GOT3 (cell line): Measurements from ENCODE around the gene LPO.

Source experiments
- DNase-seq: peaks from one replicate; lab custom pipeline; 2025; ENCODE audit warnings: mixed read lengths; lab: John Stamatoyannopoulos, UW

The LPO gene

DNA sequence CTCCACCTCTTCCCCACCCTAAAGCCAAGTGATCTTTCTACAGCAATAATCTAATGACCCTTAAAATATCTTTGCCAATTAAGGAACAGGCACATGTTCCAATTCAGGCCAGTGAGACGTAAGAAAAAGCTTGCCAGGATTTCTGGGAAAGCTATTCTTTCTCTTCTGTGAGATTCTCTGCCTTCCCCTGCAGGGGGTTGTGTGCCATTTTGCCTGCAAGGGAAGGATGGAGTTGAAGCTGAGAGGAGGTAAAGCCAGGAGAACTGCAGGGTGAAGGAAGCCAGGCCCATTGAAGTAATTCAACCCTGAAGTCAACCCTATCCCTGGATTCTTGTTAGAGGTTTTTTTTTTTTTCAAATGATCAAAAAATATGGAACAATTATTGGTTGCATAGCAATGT lies 9.0 kb upstream of the LPO start:
- DNase-seq, result no peak

DNA sequence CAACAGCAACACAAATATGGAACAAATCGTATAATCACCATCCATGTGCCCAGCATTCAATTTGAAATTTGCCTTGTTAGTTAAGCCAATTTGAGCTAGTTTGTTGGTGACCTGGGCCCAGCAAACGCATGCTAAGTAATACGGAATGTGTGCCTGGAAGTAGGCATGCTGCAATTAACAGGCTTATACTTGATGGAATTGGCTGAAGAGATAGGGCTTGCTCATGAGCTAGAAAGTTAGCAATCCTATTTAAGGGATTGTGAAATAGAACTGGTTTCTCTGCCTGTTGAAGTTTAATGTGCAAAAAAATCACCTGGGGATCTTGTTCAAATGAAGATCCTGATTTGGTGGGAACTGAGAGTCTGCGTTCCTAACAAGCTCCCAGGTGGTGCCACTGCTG lies 8.5 kb upstream of the LPO start:
- DNase-seq, result no peak

DNA sequence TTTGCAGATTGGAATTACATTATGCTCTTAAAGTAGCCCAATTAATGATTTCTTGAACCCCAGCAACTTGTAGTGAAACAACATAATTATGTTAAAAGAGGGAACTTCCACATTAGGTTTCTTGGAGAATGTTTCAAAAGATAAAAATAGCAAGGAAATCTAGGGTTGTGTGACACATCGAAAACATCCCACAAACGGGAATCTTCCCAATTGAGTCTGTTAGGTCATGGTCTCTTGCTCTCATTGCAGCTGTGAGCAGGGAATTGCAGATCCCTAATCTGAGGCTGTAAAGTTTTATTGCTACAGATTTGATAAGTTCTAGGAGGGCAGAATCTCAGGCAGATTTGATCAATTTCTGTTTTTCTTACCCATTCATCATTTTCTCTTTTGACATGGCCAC lies 6.7 kb upstream of the LPO start:
- no peak for DNase-seq

DNA sequence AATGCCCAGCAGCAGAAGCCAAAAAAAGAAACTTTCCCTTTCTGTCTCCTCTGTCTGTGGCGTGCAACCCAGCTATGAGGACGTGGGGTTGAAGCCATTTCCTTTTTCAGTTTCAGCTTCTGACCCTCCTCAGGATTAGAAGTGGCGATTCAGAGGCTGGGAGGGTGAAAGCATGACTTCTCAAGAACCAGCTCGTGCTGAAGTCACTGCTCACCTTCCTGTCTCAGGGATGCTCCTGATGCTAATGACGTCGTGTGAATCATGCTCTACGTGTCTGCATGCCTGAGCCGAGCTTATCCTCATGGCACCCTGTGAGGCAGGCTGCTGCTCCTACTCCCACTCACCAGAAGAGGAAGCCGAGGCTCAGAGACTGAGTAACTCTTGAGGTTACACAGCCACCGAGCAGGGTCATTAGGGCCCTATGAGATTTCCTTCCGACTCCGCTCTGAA lies 5.7 kb upstream of the LPO start:
- DNase-seq, result no peak

DNA sequence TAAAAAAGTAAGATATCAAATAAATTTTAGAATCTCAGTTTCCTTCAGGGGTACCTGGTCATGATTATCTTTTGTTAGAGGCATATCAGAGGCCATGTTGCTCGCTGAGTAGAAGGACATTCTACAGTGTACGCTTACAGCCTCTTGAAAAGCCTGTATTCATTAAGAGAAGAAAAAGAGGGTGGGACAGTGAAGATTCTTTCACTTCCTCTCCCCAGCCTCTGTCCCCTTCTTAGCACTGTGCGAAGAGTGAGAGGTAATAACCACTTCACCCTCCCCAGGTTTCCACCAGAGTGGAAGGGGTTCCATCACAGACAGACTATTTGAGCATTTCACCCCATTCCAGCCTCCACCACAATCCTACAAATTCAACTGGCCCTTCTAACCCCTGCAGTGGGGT lies 4.8 kb upstream of the LPO start:
- no peak for DNase-seq

DNA sequence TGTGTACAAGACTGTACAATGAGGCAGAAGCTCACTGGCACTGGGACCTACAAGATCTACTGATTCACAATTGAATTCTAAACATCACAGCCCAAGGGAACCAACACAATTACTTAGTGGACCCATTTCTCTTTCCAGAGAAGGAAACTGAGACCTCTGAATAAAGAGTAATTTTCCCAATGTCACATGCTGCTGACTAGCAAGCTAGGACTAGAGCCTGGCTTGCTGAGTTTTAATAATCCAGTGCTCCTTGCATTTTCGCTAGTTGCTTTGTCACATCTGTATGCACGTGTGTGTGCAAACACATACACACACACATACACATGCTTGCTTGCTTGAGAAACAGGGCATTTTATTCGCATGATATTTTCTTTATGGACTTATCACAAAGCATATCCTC lies 3.9 kb upstream of the LPO start:
- no peak for DNase-seq

DNA sequence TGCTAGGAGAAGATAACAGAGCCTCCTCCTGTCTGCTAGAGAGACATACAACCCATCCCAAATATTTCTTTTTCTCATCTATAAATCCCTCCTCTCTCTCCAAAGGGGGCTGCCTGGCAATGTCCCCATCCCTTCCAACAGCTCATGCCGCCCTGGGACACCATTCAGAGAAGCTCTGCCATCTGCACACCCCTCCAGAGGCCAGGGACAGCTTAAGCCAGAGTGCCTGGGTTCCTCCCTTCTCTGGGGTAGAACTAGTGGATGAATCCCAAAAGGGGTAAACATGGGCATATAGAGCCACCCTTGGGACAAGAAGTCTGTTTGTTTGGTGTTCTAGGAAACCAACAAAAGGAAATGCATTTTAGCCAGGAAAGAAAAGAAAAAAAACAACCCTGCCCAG lies 2.6 kb upstream of the LPO start:
- no peak for DNase-seq

DNA sequence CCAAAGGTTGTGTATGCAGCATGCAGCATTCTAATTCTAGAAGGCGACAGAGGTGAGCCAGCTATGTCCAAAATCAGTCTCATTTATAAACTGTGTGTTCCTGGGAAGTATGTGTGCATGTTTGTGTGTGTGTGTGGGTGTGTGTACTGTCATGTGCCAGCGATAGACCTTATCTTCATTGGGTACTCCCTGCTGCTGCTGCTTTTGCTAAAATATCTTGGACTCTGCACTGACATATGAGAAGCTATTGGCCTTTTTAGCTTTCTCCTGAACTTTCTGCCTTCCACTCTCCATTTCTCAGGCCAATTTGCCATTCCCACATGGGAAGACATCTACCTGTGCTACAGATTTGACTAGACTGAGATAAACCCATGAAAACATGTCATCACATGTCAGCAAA lies 2.0 kb upstream of the LPO start:
- no peak for DNase-seq

DNA sequence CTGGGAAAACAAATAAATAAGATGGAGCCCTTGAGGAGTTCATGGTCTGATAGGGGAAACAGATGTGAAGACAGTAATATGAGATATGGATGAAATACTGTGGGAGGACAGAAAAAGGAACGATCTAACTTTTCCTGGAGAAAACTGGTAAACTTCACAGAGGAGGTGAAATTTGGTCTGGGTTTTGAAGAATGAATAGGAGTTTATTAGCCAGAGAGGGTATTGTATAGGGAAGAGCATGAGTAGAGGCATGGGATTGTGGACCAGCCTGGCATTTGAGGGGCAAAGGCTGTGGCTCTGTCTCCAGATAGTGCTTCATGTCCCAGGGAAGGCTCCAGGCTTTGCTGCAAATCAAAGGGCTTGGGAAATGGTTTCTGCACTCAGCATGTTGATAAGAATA lies 1.6 kb downstream of the LPO start:
- no peak for DNase-seq

DNA sequence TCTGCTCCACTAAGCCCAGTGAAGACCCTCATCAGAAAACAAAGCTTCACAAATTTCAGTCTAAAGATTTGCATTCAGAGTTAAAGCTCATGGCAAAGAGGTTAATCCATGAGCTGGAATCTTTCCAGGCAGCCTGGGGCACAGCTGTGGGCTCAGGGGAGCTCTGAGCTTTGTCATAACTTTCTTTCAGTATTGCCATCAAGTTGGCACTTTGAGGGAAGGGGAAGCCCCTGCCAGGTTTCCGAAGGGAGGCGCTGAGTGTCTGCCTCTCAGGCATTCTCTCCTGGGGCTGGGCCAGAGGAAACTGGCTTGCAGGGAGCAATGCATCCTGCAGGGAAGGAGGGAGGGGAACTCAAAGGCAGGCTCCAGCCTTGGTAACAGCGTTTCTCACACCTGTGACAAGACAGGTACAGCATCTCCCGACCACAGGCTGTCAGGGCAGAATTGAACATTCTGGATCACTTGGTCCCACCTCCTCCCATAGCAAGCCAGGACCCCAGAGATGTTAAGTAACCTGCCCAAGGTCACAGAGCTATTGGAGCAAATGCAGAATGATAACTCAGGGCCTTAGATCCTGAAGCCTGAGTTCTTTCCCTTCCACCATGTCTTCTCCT lies 3.9 kb downstream of the LPO start:
- no peak for DNase-seq

DNA sequence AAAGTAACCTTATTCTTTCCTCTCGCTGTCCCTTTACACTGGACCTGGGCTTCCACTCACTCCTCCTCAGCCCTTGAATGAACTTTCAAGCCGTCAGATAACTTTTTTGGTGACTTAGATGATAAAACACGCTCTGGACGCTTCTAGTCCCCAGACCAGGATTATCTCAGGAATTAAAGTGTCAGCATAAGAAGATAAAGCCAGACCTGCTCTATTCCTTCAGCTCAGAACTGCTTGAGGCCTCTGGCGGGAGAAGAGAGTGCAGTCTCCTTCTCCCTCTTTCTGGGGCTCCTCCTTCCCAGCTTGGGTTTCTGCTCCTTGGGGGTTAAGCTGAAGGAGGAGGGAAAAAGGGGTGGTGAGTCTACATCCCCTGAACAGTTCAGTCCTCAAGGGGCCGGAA lies 6.6 kb downstream of the LPO start:
- no peak for DNase-seq

DNA sequence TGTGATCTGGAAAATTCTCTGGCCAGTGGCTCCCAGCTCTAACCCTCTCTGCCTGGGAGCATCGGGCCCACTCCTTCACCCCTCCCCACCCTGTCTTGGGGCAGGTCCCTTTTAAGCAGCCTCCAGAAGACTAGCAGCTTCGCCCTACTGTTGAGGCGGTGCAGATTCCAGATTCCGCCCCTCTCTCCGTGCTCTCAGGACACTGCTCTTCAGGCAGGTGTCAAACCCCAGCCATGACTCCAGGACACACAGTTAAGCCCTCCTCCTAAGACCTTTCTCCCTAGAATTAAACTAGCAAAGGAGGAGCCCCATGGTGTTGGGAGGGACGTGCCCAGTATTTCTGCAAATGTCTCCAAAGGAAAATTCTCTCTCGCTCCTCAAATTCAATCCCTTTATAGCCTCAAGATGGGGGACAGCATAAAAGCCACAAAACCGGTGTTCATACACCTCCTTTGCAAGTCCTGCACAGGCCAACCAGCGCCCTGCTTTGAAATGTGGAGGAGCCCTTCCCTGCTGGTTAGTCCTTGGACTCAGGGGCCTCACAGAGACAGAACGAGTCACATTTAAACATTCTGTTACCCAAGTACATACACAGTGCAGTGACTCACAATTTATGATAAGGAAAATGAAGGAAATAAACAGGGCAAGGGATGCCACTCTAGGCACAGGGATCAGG lies 7.2 kb downstream of the LPO start:
- DNase-seq, result no peak

DNA sequence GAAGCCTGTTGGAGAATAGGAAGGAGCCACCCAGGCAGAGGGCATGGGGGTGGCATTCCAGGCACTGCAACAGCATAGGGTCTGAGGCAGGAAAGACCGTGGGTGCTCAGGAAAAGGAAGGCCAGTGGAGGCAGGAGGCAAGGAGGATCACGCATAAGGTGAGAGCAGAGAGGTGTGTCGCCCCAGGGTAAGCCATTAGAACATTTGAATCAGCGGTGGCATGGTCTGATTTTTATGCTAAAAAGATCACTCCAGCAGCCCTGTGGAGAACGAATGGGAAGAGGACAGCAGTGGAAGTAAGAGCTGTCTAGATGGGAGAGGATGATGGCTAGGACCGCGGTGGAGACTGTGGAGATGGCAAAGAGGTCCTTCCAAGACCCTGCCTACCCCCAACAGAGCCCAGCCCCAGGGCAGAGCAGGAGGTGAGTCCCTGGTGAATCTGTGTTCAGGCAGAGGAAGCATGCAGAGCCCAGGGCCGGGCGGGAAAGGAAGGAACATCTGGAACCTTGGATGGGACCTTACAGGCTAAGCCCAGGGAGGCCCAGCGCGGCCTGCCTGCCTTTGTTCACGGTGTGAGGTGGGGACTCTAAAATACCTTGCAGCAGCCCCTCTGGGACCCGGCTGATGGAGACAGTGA lies 7.8 kb downstream of the LPO start:
- DNase-seq, result no peak

DNA sequence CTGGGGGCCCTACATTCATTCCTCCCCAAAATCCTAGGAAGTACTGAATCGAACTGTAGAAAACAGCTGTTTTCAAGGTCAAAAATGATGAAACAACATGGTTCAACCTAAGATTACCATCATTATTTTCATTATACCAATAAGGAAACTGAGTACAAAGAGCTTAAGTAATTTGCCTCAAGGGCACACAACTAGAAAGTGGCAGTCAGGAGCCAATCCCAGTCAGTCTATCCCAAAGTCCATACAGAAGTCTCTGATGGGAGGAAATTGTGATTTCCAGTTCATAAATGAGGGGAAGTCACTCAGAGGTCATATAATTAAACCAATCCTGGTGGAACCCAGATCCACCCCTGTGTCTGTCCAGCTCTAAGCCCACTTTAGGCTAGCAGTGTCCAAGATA lies 8.4 kb downstream of the LPO start:
- no peak for DNase-seq

DNA sequence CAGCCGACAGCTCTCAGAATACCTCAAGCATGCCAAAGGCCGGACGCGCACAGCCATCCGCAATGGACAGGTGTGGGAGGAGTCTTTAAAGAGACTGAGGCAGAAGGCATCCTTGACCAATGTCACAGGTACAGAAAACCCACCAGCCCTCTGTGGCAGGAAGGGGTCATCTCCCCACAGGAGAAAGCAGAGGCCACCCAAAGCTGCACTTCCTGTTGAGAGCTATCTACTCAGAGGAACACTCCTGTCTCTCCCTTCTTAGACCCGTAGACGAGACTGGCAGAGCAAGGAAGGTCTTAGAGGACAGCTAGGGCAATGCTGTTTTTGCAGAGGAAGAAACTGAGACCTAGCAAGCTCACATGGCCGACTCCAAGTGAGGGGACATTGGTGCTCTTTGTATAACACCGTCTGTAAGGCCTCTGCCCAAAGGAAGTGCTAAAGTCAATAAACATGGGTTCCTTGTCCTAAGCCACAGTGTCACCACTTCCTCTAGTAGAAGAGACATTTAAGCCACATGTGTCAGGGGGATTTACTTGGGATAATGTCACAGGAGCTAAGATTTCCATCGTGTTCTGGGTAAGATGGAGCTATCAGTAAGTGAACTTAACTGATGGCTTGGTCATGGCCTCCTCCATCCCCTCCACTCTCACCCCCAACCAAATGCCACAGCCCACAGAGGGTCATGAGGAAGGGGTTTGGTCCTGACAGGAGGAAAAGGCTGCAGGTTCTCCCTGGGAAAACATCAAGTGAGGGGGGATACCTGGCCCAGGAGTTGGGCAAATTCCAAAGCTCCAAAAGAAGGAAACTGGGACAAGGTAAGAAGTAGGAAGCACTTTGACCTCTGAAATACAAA lies 9.4 kb downstream of the LPO start:
- DNase-seq, result no peak

DNA sequence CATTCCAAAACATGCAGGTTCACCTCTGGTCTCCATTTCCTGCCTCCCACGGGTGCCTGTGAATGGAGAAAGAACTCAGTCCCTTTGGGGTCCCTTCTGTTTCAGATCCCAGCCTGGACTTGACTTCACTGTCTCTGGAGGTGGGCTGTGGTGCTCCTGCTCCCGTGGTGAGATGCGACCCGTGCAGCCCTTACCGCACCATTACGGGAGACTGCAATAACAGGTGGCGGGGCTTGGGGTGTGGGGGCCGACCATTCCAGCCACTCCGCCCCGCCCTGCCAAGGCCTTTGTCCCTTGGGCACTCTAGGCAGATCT lies 10.5 kb downstream of the LPO start:
- DNase-seq, result no peak

DNA sequence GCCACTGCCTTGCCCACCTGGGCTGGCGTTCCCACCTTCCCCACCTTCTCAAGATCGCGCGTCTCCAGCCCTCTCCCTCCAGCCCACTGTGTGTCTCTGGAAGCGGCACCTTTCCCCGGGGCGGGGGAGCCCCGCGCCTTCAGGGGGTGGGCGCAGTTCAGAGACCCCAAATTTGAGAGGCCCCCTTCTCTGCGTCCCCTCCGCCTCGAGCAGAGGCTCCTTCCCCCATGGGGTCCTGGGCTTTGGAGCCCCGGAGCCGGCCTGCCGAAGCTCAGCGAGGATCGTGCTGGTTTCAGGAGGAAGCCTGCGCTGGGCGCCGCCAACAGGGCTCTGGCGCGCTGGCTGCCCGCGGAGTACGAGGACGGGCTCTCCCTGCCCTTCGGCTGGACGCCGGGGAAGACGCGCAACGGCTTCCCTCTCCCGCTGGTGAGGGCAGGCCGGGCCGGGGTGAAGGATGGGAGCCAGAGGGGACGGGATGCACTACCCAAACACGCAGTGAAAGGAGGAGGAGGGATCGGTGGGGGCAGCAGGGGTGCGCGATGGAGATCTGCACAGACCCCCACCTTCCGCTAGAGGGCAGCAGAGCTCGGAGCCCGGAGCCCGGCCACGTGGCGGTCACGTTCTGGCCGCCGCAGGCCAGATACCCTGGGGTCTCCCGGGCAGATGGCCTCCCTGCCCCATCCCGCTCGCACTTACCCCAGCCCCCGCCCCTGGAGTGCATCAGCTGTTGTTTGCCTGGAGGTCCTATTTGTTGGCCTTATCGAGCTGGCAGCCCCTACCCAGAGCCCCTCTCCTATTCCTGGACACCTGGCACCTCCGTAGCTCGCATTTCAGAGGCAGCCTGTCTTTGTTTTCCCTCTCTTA lies 11.1 kb downstream of the LPO start:
- no peak for DNase-seq

DNA sequence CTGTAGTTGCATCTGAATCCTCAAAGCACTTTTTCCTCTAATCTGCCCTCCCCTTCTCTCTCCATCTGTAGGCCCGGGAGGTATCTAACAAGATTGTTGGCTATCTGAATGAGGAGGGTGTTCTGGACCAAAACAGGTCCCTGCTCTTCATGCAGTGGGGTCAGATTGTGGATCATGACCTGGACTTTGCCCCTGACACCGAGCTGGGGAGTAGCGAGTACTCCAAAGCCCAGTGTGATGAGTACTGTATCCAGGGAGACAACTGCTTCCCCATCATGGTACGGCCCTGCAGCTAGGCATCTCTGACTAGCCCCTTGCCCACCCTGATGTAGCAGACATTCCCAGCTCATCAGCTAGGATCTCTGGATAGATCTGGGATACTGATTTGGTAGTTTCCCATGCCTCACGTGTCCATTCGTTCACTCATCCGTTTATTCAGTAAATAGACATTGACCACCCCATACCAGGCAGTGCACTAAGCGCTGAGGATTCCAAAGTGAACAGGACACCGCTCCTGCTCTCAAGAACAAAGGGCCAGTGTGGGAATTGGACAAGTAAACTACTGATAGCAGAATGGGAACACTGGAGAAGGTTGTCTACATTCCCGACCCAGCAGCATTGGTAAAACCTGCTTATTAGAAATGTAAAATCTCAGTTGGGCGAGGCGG lies 12.1 kb downstream of the LPO start:
- DNase-seq, result no peak

DNA sequence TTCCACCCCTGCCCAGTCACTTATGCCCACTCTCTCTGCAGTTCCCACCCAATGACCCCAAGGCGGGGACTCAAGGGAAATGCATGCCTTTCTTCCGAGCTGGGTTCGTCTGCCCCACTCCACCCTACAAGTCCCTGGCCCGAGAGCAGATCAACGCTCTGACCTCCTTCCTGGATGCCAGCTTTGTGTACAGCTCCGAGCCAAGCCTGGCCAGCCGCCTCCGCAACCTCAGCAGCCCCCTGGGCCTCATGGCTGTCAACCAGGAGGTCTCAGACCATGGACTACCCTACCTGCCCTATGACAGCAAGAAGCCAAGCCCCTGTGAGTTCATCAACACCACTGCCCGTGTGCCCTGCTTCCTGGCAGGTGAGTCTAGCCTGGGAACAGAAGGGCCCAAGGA lies 13.8 kb downstream of the LPO start:
- DNase-seq, result no peak

DNA sequence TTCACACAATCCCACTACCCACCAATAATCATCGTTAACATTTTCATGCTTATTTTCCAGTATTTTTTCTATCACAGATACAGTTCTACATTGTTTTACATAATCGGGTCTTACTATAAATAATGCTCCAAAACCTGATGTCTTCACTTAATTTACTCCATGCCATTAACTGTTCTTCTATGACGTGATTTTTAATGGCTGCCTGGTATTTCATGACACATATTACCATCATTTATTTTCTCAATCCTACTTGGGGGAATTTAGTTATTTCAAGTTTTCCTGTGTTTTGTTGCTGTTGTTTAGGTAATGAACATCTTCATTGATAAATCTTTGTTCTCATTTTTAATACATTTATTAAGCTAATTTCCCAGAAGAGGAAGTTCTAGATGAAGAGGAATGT lies 14.7 kb downstream of the LPO start:
- no peak for DNase-seq

DNA sequence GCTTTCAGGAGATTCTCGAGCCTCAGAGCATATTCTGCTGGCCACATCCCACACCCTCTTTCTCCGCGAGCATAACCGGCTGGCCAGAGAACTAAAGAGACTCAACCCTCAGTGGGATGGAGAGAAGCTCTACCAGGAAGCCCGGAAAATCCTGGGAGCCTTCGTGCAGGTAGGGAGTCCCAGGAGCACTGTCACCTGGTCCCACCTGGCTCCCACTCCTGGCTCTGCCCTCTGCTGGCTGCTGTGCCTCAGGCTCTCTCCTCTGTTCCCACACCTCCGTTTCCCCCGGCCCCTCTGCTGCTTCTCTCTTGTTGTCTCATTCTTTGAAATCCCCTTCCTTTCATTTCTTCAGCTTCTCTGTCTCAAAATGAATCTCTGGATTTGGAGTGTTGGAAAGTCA lies 16.4 kb downstream of the LPO start:
- no peak for DNase-seq
